ENCODE data around the gene GALNT2.

The GALNT2 gene

GRCh38 chr1:230066466-230067404, at the start of gene GALNT2:
GALNT2 (plus strand) TSS chr1:230067238; CDS start chr1:230067281, 43 bp downstream.
- peak; percentile 91 for DNase-seq

- DNase-seq = no peak
These were observed 46.6 kb upstream of the GALNT2 start for GRCh38 chr1:230020451-230020850.

- no peak for DNase-seq
These were observed 44.2 kb upstream of the GALNT2 start for GRCh38 chr1:230022666-230023380.

DNA sequence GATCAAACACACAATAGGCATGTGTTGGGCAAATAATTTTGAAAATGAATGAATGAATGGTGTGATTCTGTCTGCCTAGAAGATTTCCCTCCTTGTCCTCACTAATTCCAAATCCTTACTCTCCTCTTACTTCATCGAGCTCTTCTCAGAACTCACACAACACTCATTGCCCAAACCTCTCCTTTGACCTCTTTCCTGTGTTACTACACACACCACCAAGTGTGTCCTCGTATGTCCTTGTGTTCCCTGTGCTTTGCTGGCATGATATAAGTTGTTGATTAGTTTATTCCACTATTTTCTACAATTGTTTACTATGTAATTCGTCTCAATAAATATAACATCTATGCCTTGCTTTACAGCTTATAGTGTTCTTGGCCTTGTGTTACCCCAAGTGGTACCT, 41.4 kb upstream of the GALNT2 start:
- DNase-seq = no peak

DNA sequence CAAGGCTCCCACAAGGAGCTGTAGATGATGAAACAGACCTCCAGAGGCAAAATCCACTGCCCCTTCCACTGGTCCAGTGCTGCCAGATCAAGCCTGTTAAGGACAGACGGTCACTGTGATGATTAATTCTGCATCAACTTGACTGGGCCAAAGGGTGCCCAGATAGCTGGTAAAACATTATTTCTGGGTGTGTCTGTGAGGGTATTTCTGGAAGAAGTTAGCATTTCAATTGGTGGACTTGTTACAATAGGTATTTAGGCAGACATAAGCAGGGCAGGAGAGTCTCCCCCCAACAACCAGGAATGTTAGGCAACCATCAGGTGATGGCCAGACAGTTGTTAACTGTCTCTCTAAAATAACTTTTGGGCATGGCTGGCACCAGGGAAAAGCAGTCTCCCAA, 40.9 kb upstream of the GALNT2 start:
- DNase-seq = no peak

DNA sequence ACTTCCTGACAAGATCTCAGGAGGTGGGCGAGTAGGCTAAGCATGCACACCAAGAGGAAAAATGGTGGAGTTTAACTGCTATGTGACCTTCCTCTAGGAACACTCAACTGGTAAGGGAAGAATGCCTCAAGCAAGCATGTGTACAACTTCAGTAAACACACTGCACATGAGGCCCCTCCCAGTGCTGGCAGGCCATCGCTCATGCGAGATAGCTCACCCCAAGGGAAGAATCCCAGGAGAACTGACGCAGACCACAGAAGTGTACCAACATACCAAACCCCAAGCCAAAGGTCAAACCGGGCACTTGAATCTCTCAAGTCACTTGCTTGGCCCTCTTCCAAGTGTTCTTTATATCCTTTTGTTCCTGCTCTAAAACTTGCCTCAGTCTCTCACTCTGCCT, 40.5 kb upstream of the GALNT2 start:
- no peak for DNase-seq

GRCh38 chr1:230028602-230029223, 38.3 kb upstream of the GALNT2 start:
- no peak for DNase-seq

GRCh38 chr1:230029244-230029941, 37.6 kb upstream of the GALNT2 start:
- DNase-seq = no peak

DNA sequence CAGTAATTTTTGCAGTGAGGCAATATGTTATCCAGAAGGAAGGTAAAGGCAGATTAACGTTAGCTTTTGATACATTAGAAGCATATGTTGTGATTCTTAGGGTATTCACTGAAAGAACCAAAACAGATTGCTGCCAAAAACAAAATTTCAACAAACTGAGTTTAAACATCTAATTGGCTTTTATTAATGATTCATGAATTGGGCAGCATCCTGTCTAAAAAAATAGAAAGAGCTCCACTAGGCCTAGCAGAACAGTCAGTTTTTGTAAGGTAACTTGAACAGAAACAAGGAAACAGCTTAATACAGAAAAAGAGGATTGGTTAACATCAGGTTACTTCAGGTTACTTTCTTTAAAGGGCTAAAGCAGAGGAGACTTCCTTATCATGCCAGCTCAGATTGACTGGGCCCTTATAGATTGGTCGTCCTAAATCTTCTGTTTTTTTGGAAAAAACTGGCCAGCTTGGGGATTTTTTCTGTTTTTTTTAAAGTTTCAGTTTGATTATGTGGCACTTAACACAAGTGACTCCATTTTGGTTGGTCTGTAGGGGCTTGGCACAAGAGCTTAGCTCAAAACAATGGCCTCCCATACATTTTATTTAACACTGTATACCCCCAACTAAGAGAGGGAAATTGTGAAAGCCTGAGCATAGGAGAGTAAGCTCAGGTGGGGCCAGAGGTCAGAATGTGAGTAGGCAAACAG, 36.8 kb upstream of the GALNT2 start:
- DNase-seq = no peak

- DNase-seq = no peak
These were observed 35.9 kb upstream of the GALNT2 start for GRCh38 chr1:230031131-230031530.

DNA sequence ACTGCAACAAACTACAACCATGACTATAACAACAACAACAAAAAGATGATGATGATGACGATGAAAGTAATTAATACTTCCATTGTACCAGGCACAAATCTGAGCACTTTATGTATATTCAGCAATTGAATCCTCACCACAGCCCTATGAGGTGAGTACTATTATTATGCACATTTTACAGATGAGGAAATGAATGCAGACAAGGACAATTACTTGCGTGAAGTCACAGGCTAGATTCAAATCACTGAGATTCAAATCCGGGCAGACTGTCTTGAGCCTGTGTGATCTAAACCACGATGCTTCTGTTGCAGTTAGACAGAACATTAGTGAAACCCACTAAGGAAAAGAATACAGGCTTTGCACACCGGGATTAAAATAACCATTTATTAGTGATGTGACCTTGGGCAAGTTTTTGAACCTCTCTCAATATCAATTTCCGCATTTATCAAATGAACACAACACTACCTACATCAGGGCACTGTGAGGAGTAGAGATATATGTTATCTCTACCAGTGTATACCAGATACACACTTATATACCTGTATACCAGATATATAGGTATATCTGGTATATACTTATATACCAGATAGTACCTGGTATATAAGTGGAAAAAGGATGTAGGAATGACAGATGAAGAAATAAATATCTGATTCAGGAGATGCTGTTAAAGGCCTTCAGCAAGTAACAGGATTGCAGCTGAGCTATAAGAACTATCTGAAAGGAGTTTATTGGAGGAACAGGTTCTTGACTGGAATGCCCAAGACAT, 34.3 kb upstream of the GALNT2 start:
- no peak for DNase-seq

- DNase-seq = no peak
These were observed 29.8 kb upstream of the GALNT2 start for GRCh38 chr1:230037261-230037660.

- no peak for DNase-seq
These were observed 26.6 kb upstream of the GALNT2 start for GRCh38 chr1:230040440-230040839.

GRCh38 chr1:230043081-230043480, 24.0 kb upstream of the GALNT2 start:
- DNase-seq = no peak

- DNase-seq = no peak
These were observed 22.3 kb upstream of the GALNT2 start for GRCh38 chr1:230044729-230045128.

DNA sequence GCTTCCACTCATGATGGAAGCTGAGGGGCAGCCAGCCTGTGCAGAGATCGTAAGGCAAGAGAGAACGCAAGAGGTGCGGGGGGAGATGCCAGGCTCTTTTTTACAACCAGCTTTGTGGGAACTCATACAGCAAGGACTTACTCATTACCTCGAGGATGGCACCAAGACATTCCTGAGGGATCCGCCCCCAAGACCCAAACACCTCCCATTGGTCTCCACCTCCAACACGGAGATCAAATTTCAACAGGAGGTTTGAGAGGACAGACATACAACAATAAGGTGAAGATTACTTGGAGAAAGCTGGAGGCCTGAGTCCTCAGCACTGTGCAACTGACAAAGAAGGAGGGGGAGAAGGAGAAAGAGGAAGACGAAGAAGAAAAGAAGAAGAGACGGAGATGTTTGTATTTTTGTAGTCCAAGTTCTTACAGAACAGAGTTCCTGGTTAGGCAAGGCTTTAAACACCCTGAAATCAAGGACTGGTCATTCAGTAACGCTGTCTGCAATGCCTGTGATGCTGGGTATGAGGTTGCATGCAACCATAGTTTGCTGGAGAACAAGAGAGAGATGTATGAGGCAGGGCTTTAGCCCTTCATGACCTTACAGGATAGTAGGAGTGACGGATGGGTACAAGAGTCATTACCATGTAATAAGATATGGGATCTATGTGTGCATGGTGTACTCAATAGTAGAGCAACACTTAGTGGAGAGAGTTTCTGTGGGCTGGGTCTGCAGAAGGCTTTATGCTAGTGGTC, 19.7 kb upstream of the GALNT2 start:
- DNase-seq = no peak

GRCh38 chr1:230048322-230048721, 18.7 kb upstream of the GALNT2 start:
- DNase-seq = no peak

DNA sequence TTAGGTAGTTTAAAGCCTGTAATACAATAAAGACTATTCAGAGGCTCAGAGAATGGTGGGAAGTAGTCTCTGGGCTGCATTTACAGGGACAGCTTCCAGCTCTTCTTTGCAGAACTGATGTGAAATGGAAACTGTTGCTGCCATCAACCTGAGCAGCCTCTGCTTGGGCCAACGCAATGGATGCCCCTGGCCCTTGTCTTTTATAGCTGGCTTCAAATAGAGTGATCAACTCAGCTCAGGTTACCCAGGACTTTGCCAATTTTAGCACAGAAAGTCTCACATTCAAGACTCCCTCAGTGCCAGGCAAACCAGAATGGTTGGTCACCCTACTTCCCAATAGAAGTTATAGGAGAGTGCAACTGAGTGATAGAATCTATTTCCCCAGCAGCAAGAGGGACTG, 18.1 kb upstream of the GALNT2 start:
- no peak for DNase-seq

DNA sequence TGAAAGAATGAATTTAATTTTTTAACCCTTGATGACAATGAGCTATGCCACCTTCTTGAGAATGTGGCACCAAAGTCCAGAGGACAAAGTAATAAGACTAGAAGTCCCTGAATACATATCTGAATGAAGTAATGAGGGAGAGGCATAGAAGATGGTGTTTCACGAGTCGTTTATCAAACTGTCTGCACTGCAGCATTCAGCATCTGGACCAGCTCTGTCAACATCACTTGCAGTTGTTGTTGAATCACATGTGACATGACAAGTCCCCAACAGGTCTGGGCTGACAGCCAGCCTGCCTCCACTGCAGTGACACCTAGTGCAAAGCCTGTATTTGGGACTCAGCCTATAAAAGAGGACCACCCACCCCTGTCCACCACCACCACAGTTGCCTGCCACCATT, 17.3 kb upstream of the GALNT2 start:
- no peak for DNase-seq

DNA sequence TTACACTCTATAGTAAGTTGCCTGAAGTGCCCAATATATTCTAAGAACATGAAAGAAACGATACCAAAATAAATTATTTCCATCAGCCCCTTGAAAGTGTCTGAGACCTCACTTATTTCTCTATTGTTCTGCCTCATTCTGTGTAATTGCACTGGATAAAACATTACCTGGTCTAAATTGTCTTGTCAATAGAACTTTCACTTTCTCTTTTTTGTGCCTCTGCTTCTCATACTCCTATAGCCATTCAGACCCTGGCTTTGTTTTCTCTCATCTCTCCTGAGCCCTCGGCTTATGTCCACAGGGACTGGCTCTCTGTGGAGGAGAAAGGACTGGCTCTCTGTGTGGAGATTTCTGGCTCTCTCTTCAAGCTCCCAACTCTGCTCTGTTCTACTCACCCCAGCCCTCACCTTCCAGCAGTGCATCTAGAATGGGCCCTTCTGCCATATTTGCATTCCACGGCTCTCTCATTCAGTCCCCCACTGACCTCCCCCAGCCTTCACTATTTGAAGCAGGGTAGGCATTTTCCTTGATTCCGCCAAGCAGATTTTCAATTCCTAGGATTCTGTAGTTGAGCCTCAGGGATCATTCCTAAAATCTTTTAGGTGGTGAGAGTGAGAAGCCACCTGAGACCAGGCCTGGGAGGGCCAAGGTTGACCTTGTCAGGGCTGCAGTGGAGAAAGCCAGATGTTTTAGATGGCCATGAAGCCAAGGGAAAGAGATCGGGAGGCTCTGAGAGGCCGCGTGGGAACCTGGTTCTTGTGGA, 15.9 kb upstream of the GALNT2 start:
- DNase-seq = no peak

All from right forelimb (tissue), 1 donor.